HG02852 (cell line): Measurements from ENCODE around the gene NOL3.

Experiments
- ATAC-seq: cut with Tn5 transposase; IDR thresholded peaks from one replicate; pipeline ENCODE4 v1.9.1; 2021; ENCODE audit warnings: mild to moderate bottlenecking, moderate library complexity; ENCODE audit not compliant: unreplicated experiment

The NOL3 gene

GRCh38 chr16:67204076-67204475 is 33.7 kb downstream of the NOL3 start:
- no peak for ATAC-seq

DNA sequence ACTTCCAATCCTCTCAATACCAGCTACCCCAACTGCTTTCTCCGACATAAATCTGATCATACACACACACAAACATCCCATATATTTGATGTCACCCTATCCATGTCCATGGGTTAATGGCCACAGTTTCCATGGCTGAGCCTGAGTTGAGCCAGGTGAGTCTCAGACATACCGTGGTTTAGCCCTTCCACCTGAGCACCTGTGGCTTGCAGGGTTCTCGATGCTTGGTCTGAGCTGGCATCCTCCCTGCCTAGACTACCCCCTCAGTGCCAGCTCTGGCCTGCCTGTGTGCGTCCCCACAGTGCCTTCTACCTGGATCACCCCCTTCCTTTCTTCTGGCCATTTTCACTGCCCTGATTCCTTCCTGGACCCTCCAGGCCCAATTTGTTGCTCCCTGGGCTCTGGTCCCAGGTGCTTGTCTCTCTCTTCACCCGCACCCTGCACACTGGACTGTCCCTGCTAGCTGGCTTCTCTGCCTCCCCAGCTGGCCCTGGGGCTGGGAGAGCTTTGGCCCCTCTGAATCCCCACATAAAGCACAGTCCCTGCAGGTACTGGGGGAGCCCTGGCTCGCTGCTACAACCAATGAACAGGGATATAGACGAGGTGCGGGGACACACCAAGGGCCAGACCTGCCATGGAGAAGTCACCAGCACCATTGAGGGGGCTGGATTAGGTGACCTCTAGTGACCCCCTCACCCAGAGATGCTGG is 35.9 kb downstream of the NOL3 start:
- no peak for ATAC-seq

DNA sequence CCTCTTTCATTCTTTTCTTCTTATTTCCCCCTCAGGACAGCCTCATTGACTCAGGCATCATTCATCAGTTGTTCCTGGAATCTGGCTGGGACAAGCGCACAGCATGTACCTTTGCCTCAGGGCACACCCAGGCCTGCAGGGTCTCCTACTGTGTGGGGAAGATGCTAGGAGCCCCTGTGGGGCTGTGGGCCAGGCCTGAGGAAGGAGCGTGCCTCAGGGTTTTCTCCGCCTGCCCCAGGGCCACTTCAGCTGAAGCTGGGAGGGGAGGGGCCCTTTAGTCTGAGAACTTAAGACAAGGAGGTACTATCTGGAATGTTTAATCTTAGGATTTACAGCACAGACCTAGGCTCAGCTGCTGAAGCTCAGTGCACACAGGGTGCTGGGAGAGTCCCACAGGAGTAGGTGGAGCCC is 36.5 kb downstream of the NOL3 start:
- no peak for ATAC-seq

- no peak for ATAC-seq
Observed at GRCh38 chr16:67207249-67208091, 37.1 kb downstream of the NOL3 start.

- no peak for ATAC-seq
Observed at GRCh38 chr16:67208154-67208896, 38.0 kb downstream of the NOL3 start.

GRCh38 chr16:67209565-67209964 is 39.2 kb downstream of the NOL3 start:
- ATAC-seq, result no peak

DNA sequence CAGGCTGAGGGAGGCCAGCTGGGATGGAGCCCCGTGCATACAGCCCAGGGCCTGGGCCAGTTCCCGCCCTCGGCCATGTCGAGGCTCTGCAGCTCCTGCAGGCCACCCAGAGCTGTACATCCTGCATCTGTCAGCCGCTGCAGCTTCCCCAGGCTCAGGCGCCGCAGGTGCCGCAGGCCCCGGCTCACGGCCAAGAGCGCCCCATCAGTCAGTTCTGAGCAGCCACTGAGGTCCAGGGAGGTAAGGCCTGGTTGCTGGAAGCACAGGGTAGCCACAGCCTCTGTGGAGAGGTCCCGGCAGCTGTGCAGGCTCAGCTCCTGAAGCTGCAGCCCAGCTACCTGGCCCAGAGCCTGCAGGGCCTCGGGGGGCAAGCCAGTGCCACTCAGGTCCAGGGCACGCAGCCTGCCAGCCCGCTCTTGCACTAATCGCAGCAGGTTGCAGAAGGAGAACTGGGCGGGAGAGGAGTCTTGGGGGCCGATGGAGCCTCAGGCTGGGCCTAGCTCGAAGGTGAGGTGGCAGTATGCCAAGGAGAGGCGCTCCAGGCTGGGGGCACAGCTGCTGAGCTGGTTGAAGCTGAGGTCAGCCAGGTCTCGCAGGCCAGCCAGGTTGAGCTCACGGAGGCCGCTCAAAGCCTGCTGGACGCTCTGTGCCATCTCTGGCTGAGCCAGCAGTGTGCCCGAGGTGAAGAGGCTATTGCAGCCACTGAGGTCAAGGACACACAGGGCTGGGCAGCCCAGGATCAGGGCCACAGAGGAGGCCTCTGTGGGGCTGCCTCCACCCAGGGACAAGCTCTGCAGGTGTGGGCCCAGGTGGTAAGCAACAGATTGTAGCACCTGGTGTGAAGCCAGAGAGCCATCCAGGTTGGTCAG is 40.0 kb downstream of the NOL3 start:
- ATAC-seq, result no peak

- ATAC-seq, result no peak
Observed at GRCh38 chr16:67211674-67212073, 41.3 kb downstream of the NOL3 start.

- no peak for ATAC-seq
Observed at GRCh38 chr16:67212766-67213165, 42.4 kb downstream of the NOL3 start.

DNA sequence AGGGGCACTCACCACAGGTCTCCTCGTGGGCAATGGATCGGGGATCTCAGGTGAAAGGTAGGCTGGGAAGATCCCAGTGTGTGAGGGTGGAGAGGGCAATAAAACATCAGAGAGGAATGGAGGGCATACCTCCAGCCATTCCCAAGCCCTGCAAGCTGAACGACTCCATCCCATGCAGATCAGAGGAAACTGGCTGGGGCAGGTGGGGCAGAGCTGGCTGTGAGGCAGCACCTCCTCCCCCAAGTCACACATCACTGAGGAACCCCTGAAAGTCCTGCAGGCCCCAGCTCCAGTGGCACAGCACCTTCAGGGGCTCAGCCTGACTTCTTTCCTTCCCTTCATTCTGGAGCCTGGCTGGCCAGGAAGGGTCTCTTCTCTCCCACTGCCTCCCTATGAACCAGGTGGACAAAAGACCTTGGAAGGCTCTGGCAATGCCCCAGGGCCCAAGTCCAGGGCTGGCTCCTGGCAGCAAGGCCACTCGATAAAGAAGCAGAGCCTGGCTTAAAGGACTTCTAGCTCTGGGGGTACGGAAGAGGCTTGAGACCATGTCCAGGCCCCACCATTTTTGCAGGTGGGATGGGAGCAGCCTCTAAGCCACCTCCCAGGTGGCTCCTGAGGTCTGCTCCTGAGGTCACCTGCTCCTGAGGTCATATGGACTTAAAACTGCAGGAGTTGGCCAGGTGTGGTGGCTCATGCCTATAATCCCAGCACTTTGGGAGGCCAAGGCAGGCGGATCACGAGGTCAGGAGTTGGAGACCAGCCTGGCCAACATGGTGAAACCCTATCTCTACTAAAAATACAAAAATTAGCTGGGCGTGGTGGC is 43.1 kb downstream of the NOL3 start:
- no peak for ATAC-seq

GRCh38 chr16:67215706-67216105 is 45.4 kb downstream of the NOL3 start:
- no peak for ATAC-seq

DNA sequence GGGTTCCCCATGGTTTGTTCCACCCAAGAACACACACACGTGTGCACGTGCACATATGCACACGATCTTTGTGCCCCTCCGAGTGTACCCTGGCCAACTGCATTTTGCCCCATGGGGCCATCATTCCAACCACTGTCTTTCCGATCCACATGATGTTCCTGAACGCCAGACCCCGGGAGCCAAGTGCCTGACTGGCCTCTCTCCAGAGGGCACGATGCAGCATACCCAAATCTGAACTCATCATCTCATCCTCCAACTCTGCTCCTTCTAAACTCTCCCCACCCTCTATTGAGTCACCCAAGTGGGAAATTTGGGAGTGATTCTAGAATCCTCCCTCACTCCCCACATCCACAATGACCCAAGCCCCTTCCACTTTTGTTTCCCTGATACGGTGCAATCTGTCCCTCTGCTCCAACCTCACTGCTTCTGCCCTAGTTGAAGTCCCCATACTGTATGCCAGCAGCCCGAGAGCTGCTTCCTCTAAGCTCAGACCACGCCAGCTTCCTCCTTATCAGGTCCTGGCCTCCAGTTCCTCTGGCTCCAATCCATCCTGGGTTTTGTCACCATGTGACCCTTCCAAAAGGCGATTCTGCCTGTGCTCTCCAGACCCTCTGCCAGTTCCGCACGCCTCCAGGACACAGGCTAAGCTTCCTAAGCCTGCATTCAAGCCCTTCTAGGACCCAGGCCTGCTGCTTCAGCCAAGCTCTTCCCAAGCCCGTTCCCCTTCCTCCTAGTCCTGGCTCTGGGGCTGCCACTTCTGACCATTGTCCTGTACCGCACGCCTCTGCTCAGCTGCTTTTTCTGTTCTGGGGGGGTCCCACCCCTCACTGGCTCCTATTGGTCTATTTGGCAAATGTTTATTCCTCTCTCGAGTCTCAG is 46.5 kb downstream of the NOL3 start:
- no peak for ATAC-seq

DNA sequence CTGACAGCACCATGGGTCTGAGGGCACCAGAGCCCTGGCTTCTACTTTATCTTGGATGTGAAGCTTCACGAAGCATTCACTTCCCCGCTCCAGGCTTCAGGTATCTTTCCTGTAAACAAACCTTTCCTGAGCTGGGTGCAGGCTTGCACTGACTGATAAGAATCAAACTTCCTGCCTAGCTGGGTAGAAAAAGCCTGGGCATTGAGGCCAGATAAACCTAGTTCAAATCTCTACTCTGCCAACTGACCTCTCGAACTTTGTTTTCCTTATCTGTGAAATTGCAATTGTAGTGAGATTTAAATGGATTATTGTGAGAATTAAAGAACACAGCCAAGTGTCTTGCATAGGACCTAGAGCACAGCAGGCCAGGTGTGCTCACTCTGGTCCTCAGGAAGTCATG is 53.7 kb downstream of the NOL3 start:
- ATAC-seq, result no peak
